Activated CD4-positive, alpha-beta T cell treated with anti-CD3 and anti-CD28 coated beads, Interleukin-2, amount 10 ng/mL, durations not matched to agents 24 days and 14 days (primary cell): ENCODE measurements around the gene TEDC2. TPM values are rescaled to one million over a fixed set of nuclear protein-coding genes. Genes with fewer than 3 reads are reported as not detected.
"Not testable (repeated sequence)": the region's sequence is repeated elsewhere in the genome, so short reads cannot be mapped to it uniquely, and the experiment has no call there.

ENCODE experiments used
- DNase-seq: peaks from one replicate; pipeline ENCODE4 v3.0.0; 2022
- H3K27ac Mint-ChIP-seq: one replicate; pipeline ENCODE4 v1.8.0; 2022; ENCODE audit warnings: mild to moderate bottlenecking, mixed read lengths
- H3K27me3 Mint-ChIP-seq: one replicate; pipeline ENCODE4 v1.8.0; 2022; ENCODE audit warnings: mixed read lengths
- H3K36me3 Mint-ChIP-seq: one replicate; pipeline ENCODE4 v1.8.0; 2022; ENCODE audit warnings: low read depth, mild to moderate bottlenecking, mixed read lengths
- H3K4me1 Mint-ChIP-seq: one replicate; pipeline ENCODE4 v1.8.0; 2021; ENCODE audit warnings: mixed read lengths
- H3K4me3 Mint-ChIP-seq: one replicate; pipeline ENCODE4 v1.8.0; 2022; ENCODE audit warnings: mild to moderate bottlenecking, moderate library complexity, mixed read lengths
- H3K9me3 Mint-ChIP-seq: one replicate; pipeline ENCODE4 v1.8.0; 2021; ENCODE audit warnings: mixed read lengths
- intact Hi-C: fragments of 100-400 bp; cut with micrococcal nuclease; formaldehyde crosslinking; loops from one replicate; pipeline ENCODE4 v1.15.1; 2023
- total RNA-seq: library from RNA; stranded (reverse); gene quantifications from 2 replicates; pipeline ENCODE4 v1.2.3, GENCODE V29; 2022

Gene TEDC2
- total RNA-seq, 1 donor from 2014 or later, result 41.7 TPM

DNA sequence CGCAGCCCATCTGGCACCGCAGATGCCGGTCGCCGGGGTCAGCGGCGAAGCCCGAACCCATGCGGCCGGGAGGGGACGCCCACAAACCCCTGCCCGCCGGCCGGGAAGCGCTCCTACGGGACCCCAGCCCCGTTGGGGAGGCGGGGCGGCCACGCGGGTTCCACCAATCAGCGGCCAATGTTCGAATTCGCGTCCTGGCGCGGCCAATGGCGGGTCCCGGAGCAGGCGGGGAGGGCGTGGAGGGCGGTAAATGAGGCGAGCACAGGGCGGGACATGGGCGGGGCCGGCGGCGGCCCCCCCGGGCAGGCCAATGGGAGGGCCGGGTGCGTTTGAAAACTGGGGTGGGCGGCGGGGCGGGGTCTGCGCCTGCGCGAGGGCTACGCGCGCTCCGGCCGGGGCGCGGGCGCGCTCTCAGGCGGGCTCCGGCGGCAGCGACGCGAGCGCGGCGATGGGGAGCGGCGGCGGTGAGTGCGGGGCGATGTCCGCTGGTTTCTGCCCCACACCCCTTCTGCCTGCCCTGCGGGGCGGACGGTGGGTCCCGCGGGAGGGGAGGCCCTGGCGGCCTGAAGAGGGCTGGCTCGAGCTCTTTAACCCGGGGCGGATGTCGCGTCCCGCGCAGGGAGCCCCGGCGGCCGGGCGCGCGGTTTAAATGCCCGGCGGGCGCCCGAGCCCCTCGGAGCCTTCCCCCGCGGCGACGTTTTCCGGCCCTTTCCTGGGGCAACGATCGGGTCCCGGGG lies 30.7 kb upstream of the TEDC2 start, which contains the start of gene CCNF:
TSS of gene CCNF (plus strand) at position 414 of the 737 bp plus-strand sequence. CDS start at position 449, 35 bp downstream.
- intact Hi-C loops, result loop anchor here (1.0 to 10.0 kb wide), 4 partner anchors 43 to 234 kb away; partner anchors contain the start of genes CASKIN1, E4F1, NTN3 and RNPS1
- Mint-ChIP-seq H3K9me3 (no peaks in the 10 kb centered on the region), H3K4me3 (peak within 1 kb of the TSS; percentile 91), H3K27ac (peak within 1 kb of the TSS; percentile 69), H3K27me3 (no peaks in the 10 kb centered on the region), H3K36me3 (peaks cover 25% of the 10 kb centered on the region), H3K4me1 (peaks cover 30% of the 10 kb centered on the region)
- peak; percentile 99 for DNase-seq

DNA sequence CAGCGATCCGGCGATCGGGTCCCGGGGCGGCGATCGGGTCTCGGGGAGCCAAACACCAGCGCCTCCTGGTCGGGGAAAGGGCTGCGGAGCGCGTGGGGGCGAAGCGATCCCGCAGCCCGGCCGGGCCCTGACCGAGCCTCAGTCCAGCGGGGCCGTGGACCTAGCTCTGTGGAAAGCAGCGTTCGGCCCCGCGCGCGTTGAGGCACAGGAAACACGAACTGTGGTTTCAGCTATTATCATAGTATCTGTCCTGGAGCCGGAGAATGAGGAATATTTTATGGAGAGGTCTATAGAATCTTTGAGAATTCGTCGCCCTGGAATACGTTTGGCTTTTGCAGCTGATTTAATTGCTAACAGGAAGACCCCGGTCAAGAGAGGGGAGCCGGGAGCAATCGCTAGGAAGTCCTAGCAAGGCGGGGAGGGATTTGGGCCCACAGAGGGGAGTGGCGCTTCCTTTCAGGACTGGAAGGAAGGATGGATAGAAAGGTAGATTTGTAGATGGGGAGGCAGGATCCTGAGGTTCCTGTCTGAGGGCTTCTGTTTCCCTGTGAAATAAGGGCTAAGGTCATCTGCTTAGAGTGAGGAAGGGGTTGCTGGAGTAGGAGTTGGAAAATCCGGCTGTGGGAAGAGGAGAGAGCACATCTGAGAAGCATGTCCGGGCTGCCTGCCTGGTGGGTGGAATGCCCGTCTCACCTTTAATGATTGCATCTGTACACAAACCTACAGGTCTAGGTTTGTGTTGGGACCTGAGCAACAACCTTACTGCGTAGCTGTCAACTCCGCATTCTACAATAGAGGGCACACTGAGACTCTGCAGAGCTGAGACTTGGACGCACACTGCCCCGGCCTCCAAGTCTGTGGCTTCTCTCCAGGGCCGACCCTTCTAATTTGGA lies 29.9 kb upstream of the TEDC2 start:
- Mint-ChIP-seq H3K9me3 (no peaks in the 10 kb centered on the region), H3K4me1 (peaks cover 30% of the 10 kb centered on the region), H3K27ac (peak overlapping the region; percentile 69), H3K36me3 (peaks cover 29% of the 10 kb centered on the region), H3K4me3 (peak overlapping the region; percentile 91), H3K27me3 (no peaks in the 10 kb centered on the region)
- peak; percentile 75 for DNase-seq
- intact Hi-C loops, result loop anchor here (1.0 to 10.0 kb wide), 5 partner anchors 42 to 235 kb away; partner anchors contain the start of genes CASKIN1, E4F1, NTN3 and RNPS1

DNA sequence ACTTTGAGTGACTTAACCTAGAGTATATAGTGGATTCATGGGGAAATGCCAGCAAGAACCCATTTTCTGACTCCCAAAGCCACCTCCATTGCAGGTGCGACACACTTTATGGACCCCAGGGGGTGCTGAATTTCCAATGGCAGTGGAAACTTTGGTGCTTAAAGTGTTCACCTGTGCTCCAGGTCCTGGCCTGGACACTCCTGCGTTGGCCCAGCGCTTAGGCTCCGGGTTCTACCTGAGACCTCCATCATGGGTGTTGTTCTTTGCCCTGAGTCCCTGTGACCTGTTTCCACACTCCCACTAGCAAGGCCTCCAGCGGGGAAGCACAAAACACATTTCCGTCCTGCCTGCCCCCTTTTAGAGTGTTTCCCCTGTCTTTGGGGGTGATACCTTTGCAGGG lies 27.6 kb upstream of the TEDC2 start:
- Mint-ChIP-seq H3K4me3 (no peak overlapping the region), H3K9me3 (no peaks in the 10 kb centered on the region), H3K27ac (no peak overlapping the region), H3K27me3 (no peaks in the 10 kb centered on the region), H3K4me1 (peaks cover 31% of the 10 kb centered on the region), H3K36me3 (peaks cover 43% of the 10 kb centered on the region)
- intact Hi-C loops, result loop anchor here (5.0 kb wide), 1 partner anchor 70 kb away; no protein-coding TSS in a partner anchor
- no peak for DNase-seq

DNA sequence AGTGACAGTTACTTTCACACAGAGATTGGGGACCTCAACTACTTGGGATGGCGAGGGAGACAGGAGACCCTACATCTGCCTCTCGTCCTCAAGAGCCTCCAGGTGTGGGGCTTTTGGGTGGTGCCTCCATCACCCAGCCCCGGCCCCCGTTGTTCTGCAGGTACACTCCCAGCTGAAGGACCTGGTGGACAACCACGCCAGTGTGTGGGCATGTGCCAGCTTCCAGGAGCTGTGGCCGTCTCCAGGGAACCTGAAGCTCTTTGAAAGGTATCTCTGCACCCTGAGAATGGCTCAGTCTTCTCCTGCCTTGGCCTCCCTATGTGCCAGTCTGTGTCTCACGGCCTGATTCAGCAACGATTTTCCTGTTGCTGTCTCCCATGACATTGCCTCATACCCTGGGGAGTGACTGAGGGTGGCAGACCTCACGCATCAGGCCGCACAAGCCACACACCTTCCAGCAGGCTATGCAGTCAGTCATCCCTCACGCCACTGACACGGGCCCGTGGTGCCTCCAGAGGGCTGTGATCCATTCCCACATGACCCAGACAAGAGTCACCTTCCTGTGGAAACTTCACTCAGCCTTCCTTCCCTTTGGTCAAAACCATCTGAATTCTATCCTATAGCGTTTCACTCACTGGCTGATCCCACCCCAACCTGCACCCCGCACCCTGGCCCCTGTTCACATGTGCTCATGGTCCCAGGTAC lies 27.0 kb upstream of the TEDC2 start:
- no peak overlapping the region for H3K4me3 Mint-ChIP-seq
- H3K27me3 Mint-ChIP-seq, result no peaks in the 10 kb centered on the region
- DNase-seq, result no peak
- H3K4me1 Mint-ChIP-seq, result peaks cover 25% of the 10 kb centered on the region
- peaks cover 48% of the 10 kb centered on the region for H3K36me3 Mint-ChIP-seq
- intact Hi-C loops, result loop anchor here (5.0 kb wide), 1 partner anchor 69 kb away; no protein-coding TSS in a partner anchor
- H3K9me3 Mint-ChIP-seq, result no peaks in the 10 kb centered on the region
- no peak overlapping the region for H3K27ac Mint-ChIP-seq

DNA sequence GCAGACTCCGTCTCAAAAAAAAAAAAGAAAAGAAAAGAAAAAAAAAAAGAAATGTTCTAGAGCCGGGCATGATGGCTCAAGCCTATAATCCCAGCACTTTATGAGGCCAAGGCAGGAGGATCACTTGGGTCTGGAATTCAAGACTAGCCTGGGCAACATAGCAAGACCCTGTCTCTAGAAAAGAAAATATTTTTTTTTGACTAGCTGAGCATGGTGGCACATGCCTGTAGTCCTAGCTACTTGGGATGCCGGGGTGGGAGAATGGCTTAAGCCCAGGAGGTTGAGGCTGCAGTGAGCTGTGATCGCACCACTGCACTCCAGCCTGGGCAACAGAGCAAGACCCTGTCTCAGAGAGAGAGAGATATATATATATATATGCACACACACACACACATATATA lies 24.7 kb upstream of the TEDC2 start:
- intact Hi-C loops, H3K4me3 Mint-ChIP-seq, H3K27me3 Mint-ChIP-seq, H3K9me3 Mint-ChIP-seq, DNase-seq, H3K27ac Mint-ChIP-seq: not testable (repeated sequence)
- Mint-ChIP-seq H3K36me3 (peaks cover 64% of the 10 kb centered on the region), H3K4me1 (peaks cover 16% of the 10 kb centered on the region)

DNA sequence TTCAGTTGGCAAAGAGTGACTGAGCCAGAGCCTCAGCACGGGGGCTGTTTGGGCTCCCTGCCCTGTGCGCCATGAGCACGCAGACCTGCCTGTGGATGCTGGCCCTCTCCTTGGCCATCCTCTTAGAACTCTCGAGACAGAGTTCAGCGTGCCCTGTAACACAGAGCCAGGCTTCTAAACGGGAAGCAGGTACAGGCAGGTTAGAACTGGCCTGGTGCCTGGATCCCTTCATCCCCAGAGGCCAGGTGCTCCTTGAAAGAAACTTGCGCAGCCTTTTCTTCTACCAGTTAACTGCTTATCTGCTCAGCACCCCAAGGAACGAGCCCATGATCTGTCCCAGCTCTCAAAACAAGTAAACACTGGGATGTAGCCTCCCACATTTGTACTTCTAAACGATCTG lies 23.8 kb upstream of the TEDC2 start:
- Mint-ChIP-seq H3K4me1 (peaks cover 8% of the 10 kb centered on the region), H3K27me3 (no peaks in the 10 kb centered on the region), H3K27ac (no peak overlapping the region), H3K36me3 (peaks cover 61% of the 10 kb centered on the region), H3K4me3 (no peak overlapping the region), H3K9me3 (no peaks in the 10 kb centered on the region)
- intact Hi-C loops, result no loop called here
- no peak for DNase-seq

DNA sequence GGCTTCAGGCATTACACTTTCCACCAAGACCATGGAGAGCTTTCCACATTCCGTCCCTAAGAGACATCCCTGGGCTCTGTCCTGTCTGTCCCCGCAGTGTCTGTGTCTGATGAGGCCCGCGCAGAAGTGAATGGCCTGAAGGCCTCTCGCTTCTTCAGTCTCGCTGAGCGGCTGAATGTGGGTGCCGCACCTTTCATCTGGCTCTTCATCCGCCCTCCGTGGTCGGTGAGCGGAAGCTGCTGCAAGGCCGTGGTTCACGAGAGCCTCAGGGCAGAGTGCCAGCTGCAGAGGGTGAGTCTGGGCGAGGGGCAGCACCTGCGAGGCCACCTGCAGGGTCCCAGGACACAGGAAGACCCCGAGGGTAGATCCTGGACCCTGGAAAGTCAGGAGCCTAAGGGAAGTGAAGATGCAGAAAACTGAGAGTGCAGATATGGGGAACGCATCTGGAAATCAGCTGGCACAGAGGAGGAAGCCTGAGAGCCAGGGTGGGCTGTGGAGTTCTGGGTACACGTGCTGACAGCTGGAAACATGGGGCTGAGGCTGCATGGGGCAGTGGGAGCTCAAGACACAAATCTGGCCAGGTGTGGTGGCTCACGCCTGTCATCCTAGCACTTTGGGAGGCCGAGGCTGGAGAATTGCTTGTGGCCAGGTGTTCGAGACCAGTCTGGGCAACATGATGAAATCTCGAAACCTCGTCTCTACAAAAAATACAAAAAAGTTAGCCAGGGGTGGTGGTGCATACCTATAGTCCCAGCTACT lies 22.7 kb upstream of the TEDC2 start:
- no peaks in the 10 kb centered on the region for H3K9me3 Mint-ChIP-seq
- H3K27ac Mint-ChIP-seq, result no peak overlapping the region
- no peak overlapping the region for H3K4me3 Mint-ChIP-seq
- DNase-seq, result no peak
- peaks cover 62% of the 10 kb centered on the region for H3K36me3 Mint-ChIP-seq
- intact Hi-C loops, result no loop called here
- no peaks in the 10 kb centered on the region for H3K27me3 Mint-ChIP-seq
- peaks cover 8% of the 10 kb centered on the region for H3K4me1 Mint-ChIP-seq

DNA sequence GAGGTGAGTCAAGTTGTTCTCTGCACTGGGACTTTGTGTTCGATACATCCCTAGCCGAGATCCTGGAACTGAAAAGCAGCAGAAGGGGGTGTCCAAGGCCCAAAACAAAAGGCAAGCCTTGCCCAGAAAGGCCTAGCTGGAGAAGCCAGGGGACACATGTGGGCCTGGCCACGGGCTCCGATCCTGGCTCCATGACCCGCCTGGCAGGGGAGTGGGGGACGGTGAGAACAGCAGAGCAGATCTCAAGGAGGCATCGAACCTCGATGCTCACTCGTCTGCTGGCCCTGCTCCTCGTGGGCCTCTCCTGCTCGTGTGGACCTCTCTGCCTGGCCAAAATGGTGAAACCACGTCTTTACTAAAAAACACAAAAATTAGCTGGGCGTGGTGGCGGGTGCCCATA lies 21.8 kb upstream of the TEDC2 start:
- H3K27ac Mint-ChIP-seq, result no peak overlapping the region
- H3K4me3 Mint-ChIP-seq, result no peak overlapping the region
- peaks cover 6% of the 10 kb centered on the region for H3K4me1 Mint-ChIP-seq
- no peak for DNase-seq
- intact Hi-C loops, result no loop called here
- peaks cover 56% of the 10 kb centered on the region for H3K36me3 Mint-ChIP-seq
- H3K27me3 Mint-ChIP-seq, result no peaks in the 10 kb centered on the region
- no peaks in the 10 kb centered on the region for H3K9me3 Mint-ChIP-seq

DNA sequence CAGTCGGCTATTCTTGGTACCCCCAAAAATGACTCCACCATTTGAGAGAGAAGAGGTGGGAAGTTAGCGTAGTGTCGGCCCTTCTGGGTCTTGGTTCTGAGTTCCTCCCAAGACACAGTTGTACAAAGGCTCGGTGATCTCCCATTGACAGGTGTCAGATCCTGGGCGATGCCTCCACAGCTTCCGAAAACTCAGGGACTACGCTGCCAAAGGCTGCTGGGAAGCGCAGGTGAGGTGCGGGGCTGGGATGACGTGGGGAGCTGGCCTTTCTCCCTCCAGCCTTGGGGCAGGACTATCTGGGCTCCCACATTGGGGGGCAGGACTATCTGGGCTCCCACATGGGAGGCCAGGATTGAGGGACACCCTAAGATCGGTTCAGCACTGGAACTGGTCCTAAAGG lies 20.3 kb upstream of the TEDC2 start:
- no peaks in the 10 kb centered on the region for H3K9me3 Mint-ChIP-seq
- peak overlapping the region; percentile 29 for H3K27ac Mint-ChIP-seq
- H3K4me1 Mint-ChIP-seq, result peaks cover 5% of the 10 kb centered on the region
- H3K4me3 Mint-ChIP-seq, result no peak overlapping the region
- intact Hi-C loops, result no loop called here
- no peak for DNase-seq
- H3K36me3 Mint-ChIP-seq, result peaks cover 56% of the 10 kb centered on the region
- H3K27me3 Mint-ChIP-seq, result no peaks in the 10 kb centered on the region

DNA sequence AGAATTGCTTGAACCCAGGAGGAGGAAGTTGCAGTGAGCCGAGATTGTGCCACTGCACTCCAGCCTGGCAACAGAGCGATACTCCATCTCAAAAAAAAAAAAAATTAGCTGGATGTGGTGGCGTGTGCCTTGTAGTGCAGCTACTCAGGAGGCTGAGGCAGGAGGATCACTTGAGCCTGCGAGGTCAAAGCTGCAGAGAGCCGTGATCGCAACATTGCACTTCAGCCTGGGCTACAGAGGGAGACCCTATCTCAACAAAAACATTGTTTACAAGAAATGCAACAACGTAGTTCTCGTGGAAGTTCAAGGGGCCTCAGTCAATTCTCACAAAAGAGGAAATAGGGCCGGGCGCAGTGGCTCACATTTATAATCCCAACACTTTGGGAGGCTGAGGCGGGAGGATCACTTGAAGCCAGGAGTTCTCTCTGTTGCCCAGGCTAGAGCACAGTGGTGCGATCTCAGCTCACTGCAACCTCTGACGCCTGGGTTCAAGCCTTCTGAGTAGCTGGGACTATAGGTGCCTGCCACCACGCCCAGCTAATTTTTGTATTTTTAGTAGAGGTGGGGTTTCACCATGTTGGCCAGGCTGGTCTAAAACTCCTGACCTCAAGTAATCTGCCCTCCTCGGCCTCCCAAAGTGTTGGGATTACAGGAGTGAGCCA lies 18.6 kb upstream of the TEDC2 start:
- H3K4me3 Mint-ChIP-seq, H3K4me1 Mint-ChIP-seq, H3K9me3 Mint-ChIP-seq, H3K27me3 Mint-ChIP-seq, DNase-seq, intact Hi-C loops, H3K27ac Mint-ChIP-seq: not testable (repeated sequence)
- peaks cover 59% of the 10 kb centered on the region for H3K36me3 Mint-ChIP-seq

DNA sequence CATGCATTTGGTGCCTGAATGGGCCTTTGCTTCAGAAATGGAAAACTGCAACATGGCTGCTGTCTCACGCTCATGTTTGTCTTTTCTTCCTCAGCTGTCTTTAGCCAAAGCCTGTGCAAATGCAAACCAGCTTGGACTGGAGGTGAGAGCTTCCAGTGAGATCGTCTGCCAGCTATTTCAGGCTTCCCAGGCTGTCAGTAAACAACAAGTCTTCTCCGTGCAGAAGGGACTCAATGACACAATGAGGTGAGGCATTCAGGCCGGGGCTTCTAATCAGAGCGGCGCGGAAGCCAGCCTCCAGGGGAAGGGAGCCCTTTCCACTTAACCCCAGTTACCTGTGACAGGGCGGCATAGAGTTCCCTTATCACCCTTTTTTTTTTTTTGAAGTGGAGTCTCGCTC lies 16.4 kb upstream of the TEDC2 start:
- H3K4me3 Mint-ChIP-seq, result no peak overlapping the region
- DNase-seq, result no peak
- H3K27me3 Mint-ChIP-seq, result no peaks in the 10 kb centered on the region
- no peak overlapping the region for H3K27ac Mint-ChIP-seq
- no peaks in the 10 kb centered on the region for H3K9me3 Mint-ChIP-seq
- intact Hi-C loops, result no loop called here
- H3K4me1 Mint-ChIP-seq, result no peaks in the 10 kb centered on the region
- H3K36me3 Mint-ChIP-seq, result peaks cover 53% of the 10 kb centered on the region

DNA sequence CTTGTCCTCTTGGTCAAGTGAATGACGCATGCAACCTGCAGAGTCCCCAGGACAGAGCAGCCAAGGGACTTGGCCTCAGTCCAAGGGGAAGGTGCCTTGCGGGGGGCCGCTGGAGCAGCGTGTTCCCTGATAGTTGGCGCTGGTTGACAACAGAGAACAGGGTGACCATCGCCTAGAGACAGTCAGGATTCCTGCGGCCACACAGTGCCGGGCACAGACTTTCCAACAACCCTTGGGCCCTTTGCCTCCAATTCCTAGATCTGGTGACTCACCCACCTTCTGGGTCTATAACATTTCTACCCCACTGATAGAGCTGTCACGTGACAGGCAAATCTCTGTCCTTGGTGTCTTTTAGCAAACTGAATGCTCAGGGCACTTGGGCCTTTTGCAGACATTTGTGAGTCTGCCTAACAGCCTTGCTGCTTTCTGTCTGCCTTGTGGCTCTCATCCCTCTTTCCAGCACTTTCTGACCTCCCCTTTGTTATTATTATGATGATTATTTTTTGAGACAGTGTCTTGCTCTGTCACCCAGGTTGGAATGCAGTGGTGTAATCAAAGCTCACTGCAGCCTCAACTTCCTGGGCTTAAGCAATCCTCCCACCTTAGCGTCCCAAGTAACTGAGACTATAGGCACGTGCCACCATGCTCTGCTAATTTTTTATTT lies 11.9 kb upstream of the TEDC2 start:
- H3K36me3 Mint-ChIP-seq, result peaks cover 52% of the 10 kb centered on the region
- no peaks in the 10 kb centered on the region for H3K27me3 Mint-ChIP-seq
- DNase-seq, result no peak
- H3K4me1 Mint-ChIP-seq, result no peaks in the 10 kb centered on the region
- no peak overlapping the region for H3K4me3 Mint-ChIP-seq
- no peak overlapping the region for H3K27ac Mint-ChIP-seq
- intact Hi-C loops, result no loop called here
- H3K9me3 Mint-ChIP-seq, result no peaks in the 10 kb centered on the region
